CD4-positive, alpha-beta T cell treated with Interleukin-6 at 100 ng/mL for 8 hours (primary cell): ENCODE results near the gene PAFAH1B1.
A peak's percentile ranks its signal among the peaks of the same experiment; 100 is the strongest.

Experiments
- DNase-seq: peaks from one replicate; pipeline ENCODE4 v3.0.0-alpha.2; 2020; ENCODE audit warnings: mixed read lengths, low spot score

The PAFAH1B1 gene

DNA sequence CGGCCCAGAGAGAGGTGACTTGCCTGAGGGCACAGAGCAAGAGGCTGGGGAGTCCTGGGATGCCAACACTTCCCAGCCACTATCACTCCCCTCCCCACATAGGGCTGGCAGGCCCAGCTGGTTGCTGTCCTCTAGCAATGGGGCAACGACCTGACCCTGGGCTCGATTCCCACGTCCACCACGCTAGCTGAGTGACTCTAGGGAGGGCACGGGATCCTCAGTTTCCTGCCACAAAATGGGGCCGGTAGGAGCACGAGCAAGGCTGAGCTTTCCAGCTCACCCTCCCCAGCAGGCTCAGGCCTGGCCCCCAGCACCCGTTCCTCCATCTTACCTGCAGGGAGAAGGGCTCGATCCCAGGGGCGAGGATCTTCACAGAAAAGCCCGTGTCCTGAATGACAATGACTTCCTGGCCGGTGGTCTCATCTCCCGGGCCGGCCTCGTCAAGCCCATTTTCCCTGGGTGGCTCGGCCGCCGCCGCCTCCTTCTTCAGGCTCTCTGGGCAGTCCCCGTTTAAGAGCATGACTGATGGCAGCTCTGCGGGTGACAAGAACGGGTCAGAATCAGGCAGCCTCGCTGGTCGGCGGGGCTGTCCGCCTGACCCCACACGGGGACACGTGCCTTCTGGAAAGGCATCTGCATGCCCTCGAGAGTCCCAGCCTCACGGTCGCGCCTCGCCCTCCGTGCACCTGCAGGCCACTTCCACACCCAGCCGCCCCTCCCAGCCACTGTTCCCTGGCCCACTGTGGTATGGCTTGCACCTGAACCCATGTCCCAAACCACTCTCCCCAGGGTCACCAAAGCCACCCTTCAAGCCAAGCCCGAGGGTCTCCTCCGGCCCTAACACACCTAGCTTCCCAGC, 110.8 kb downstream of the PAFAH1B1 start:
- no peak for DNase-seq

DNA sequence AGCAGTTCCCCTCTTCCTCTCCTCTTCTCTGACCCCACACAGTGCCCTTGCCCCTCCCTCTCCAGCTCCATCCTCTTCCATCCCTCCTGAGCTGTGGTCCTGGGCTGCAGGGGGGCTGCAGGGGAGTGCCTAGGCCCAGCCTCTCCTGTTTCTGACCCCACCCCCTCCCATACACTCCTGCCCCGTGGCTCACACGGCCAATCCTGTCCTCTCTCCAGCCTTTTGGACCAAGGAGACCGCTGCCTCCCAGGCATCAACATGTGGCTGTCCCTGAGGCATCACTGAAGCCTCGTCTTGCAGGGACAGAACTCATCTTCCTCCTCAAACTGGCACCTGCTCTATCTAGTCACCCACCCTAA, 111.4 kb downstream of the PAFAH1B1 start:
- DNase-seq = no peak

DNA sequence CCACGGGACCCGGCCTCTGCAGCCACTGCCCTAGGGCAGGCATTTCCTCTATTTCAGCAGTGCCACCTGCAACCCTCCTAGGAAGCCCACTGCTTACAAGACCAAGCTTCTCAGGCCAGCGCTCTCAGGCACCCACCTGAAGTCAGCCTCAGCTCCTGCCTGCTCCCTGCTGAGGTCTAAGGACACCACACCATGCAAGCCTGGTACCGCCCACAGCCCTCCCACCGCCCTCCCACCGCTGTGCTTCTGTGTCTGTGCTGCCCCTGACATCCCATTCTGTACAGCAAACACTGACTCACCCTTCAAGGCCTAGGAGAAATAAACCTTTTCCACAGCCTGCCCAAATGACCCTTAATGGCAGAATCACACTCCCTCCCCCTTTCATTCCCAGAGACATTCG, 111.8 kb downstream of the PAFAH1B1 start:
- no peak for DNase-seq

DNA sequence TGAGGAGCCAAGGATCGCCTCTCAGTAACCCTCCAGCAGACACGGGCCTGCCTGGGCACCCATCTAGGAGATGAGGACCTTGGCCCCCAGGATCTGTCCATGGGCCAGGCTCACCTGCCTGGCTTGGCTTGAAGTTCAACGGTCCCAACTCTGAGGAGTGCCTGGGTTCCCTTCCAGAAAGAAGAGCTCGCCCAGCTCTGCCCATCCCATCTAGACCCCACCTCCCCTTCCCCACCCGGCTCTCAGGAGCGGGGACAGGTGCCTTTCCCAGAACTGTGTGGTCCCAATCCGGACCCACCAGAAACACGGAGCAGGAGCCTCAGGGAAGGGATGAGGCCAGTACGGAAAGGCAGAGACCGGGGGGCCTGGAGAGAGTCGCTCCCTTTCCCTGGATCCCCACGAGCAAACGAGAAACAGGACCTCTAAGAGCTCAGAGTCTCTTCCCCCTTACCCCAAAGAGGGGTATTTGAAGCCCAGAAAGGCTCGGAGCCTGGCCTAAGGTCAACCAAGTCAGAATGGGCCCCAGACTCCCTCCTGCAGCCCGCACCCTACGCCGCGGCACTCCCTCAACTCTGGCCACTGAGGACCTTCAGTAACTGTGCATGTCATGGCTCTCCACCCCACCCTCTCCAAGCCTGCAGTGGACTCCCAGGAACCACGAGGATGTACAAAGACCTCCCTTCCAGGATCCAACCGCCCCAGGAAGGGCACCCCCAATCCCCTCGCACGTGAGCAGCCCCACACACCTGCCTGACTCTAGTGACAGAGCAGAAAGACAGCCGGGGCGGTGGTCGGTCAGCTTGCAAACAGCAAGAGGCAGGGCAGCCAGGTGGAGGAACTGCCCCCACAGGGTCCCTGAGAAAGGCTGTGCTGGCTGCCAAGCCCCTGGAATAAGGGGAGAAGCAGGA, 112.7 kb downstream of the PAFAH1B1 start:
- DNase-seq = no peak

DNA sequence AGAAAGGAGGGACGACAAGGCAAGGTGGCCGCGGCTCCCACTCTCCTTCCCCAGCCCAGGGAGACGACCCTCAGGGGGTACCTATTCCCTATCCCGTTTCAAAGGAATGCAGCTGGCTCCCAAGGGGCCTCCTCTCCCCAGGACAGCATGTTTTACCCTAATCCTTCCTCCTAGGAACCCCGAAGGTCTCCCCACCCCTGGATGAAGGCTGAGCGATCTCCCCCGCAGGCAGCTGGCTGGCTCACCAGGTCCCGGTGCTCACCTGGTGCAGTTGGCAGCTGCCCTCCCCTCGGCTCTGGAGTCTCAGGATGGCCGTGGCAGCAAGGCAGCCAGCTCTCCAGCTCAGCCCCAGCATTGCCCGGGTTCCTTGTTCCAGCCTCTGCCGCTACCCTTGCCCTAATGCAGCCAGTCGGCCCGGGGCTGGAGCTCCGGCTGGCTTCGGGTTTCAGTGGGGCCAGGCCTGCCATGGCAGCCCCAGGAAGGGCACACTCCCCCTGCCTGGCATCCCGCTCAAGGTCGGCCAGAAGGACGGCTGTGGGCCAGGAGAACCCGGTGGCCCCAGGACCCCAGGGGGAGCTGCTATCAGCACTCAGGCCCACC, 113.6 kb downstream of the PAFAH1B1 start:
- DNase-seq = no peak

DNA sequence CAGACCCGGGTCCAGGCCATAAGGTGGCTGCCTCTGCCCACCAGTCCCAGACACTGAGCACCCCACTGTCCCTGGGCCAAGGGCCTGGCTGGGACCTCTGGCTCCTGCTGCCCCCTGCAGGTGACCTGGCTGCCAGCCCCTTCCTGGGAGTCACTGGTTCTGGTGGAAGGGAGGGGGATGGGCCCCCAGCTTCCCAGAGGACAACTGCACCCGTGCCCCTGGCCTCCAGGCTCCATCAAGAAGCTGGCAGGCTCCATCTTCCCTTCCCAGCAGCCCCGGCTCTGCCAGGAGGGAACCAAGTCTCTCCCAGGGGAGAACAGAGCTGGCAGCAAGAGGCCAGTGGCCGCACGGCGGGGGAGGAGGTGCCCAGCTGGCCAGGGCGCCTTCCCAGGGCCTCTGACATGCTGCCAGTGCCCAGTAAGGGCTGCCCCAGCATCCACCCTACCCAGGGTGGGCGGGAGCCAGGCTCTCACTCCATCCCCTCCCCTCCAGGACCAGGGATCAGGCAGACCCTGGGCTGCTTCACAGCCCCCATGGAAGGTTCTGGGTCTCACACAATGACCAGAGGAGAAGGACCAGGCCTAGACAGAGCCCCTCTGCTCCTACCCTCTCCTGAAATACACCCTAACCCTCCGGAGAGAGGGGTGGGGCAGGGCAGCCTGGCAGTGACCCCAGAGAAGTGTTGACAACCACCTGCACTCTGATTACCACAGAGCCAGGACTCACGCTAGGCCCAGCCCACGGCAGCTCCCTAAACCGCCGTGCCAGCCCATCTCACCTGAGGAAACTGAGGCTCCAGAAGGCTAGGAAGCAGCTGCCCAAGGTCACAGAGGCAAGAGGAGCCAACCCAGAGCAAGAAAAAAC, 114.5 kb downstream of the PAFAH1B1 start:
- DNase-seq = no peak

DNA sequence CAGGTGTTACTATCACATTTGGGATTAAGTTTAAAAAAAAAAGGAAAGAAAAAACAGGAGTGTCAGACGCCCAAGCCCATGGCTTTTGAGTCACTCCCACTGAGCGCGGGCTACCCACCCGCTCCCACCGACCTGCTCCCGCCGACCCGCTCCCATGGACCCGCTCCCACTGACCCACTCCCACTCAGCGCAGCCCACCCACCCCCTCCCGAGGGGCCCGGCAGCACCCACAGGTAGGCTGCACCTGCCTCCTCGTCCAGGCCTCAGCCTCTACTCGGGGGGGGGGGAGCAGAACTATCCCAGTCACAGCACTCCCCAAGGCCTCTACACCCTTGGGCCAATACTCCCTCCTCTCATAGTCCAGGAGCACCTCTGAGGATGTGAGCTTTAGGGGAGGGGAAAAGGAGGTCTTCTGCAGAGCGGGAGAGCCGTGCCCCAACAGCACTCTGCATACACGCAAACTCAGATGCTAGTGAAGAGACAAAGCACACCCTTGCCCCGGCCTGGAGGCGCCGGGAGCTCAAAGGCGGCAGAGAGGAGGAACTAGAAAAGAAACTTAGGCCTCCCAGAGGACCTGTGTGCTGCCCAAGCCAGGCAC, 115.2 kb downstream of the PAFAH1B1 start:
- no peak for DNase-seq

DNA sequence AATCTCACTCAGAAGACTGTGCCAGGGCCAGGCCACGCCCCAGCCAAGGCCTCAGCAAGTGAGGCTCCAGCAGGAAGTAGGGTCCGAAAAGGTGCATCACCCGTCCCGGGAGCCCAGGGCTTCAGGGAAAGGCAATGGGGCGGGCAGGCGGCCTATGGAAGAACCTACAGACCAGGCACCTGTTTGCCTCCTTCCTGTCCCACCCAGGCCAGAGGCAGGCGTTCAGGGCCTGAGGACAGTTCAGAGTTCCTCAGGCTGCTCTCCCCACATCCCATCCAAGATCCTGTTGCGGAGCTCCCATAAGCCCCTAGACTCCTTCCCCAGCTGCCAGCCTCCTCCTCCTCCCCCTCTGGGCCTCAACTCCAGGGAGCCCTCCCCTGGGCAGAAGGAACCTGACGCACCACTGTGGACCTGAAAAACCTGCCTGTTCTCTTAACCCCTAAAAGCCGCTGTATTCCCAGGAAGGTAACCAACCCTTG, 115.8 kb downstream of the PAFAH1B1 start:
- no peak for DNase-seq

DNA sequence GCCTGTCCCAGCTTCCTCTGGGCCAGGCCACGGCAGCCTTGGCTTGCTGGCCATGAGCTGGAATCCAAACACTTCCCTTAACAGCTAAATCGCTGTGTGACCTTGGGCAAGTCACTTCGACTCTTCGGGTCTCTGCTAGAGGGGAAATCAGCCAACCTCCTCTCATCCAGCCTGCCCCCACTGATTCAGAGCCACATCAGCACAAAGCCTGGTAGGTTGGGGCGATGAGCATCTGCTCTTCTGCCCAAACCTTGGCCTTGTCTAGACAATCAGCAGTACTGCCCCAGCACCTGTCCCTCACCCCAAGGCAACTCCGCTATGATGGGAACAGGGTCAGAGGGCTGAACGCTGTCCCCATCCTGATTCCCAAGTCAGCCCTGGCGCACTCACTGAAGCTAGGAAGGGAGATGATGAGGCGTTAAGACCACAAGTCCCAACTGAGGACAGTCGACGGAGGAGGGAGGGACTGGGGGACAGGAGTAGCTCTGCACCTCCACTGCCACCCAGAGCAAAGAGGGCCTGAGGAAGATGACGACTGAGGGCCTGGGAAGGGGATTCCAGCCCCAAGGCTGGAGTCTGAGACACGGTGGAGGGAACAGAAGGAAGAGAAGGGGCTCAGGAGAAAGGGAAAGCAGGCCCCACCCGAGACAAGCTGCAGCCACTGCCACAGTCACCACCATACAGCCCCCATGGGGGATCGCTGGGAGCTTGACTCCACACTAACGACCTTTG, 116.8 kb downstream of the PAFAH1B1 start:
- no peak for DNase-seq

DNA sequence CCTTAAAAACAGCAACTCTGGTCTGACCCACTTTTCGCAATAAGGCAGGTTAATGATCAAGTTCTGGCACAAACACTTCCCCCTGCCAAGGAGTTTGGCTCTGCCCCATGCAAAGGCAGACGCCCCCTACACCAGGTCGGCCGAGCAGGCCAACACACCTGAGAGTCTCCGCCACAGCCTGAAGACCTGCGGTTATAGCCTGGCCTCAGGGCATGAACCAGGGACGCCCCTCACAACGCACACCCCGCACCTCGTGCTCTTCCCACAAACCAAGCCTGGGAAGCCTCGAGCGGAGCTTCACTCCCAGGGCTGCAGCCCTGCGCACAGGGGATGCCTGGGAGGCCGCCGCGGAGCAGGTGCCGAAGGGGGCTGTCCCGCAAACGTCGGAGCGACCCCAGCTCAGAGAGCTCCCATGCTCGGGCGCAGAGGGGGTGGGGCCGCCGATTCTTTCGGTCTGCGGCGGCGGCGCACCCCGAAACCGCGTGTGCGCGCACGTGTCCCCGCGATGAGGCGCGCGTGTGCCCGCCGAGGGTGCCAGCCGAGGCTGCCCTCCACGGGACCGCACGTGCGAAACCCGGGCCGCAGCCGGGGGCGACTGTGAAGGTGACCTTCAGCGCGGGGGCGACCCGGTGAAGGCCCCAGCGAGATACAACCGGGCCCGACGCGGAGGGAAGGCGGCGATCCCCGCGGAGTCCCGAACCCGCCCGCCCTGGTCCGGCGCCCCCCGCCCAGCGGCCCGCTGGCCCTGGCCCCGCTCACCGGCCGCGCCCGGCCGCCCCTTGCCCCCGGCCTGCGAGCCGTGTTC, 117.6 kb downstream of the PAFAH1B1 start:
- DNase-seq = no peak

DNA sequence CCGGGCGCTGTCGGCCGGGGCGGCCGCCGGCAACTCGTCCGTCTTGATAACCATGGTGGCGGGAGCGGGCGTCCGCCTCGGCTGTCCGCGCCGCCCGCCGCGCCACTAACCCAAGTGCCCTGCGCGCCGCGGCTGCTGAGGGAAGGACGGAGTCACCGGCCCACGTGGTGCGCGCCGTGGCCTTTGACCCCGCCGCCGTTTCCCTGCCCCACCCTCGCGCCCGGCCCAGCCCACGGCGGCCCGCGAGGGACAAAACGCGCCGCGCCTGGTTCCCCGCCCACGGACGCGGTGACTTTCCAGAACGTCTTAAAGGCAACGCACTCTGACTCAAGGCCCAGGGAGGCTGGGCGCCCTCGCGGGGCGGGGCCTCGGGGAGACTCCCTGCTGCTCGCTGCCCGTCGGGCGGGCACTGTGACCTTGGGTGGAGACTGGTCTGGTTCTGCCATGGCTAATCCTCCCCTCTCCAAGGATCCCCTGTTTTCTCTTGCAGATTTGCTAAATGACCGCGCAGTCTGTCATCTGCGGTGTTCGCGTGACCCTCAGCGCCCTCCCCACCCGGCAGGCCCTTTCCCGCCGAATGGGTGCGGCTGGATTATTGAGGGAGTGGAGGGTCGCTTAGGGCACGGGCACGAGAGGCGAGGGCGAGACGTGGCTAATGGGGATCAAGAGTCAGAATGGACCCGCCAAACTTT, 118.3 kb downstream of the PAFAH1B1 start, which contains the start of gene CLUH:
Gene CLUH (minus strand): TSS at position 157 of the 692 bp plus-strand sequence. CDS start 103 bp downstream, at position 54.
- peak; percentile 95 for DNase-seq

DNA sequence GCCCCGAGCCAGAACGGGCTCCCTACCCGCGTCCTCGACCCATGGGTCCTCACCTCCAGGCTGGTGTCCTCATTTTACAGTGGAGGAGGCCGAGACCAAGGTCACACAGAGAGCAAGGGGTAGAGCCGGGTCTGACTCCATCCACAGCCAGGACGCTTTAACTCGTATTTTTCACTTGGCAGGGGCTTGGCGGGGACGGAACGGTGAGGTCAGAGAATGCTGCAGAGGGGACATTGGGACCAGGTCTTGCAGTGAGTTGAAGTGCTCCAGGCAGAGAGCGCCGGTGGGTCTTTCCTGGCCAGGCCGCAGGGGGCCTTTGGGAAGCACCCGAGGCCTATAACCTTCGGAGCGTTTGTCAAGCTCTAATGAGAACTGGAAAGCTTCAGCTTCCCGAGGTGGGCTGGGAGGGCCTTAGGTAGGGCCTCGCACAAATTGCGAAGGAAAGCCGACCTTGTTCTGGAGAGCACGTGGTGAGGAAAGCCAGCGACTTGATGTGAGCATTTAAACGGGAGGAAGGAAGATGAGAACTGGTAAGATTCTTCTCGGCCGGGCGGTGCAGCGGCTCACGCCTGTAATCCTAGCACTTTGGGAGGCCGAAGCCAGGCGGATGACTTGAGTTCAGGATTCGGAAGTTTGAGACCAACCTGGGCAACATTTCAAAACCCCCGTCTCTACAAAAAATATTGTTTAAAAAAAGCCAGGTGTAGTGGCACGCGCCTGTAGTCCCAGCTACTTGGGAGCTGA, 119.0 kb downstream of the PAFAH1B1 start:
- no peak for DNase-seq

DNA sequence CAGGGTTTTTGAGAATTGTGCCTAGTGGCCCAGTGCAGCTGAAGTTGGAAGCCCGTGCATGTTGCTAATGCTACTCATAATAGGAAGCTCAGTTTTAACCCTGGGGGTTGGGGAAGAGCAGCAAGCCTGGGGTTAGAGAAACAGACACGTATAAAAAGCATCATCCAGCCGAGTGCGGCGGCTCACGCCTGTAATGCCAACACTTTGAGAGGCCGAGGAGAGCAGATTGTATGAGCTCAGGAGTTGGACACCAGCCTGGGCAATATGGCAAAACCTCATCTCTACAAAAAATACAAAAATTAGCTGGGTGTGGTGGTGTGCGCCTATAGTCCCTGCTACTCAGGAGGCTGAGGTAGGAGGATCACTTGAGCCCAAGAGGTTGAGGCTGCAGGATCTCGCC, 120.4 kb downstream of the PAFAH1B1 start:
- no peak for DNase-seq

DNA sequence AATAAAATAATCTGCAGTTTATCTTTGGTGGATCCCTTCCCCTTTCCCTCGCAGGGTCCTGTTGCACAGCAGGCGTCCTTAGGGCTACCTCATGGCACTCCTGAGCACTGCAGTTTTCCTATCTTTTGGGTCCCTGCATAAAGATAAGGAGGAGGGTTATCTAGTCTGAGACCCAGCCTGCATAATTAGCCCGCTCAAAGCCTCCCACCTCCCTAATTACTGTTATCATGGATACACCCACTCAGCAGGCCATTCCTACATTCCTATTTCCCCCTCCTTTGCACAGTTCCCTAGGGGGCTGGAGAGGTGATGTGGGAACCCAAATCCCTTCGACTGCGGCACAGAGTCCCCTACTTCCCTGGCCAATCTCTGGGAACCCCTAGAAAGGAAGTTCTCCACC, 123.2 kb downstream of the PAFAH1B1 start:
- no peak for DNase-seq

DNA sequence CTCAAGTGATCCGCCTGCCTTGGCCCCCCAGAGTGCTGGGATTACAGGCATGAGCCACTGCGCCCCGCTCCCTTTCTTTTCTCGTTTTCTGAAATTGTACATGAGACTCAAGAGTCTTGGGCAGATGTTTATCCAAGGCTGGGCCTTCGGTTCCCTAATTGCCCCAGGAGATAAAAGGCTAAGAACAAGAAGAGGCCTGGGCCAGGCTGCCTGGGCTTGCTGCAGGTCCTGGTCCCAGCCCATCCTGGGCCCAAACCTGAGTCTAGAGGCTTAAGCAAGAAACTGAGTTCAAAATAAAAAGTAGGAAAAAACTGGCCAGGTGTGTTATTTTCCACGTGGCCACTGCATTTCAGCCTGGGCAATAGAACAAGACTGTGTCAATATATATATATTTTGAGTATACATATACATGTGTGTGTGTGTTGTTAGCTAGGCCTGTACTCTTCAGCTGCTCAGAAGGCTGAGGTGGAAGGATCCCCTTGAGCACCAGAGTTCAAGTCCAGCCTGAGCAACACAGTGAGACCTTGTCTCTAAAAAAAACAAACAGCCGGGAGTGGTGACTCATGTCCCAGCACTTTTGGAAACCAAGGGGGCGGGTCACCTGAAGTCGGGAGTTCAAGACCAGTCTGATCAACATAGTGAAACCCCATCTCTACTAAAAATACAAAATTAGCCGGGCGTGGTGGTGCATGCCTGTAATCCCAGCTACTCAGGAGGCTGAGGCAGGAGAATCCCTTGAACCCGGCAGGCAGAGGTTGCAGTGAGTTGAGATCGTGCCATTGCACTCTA, 124.9 kb downstream of the PAFAH1B1 start:
- no peak for DNase-seq

DNA sequence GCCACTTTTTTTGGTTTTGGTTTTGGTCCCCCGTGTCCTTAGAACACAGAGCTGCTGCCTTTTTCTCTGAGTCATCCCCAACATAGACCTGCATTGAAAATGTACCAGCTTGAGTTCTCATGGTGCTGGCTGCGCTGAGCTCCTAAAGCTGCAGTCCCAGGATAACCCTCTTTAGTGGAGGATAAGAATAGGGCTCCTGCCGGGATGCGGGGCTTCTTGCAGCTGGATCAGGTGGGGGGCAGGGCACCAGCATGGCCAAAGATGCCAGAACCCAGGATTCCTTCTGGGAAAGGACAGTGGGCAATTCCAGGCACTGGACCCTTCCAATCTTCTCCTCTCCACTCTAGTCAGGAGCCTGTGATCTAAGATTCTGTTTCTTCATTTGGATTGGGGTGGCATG, 126.4 kb downstream of the PAFAH1B1 start:
- no peak for DNase-seq

DNA sequence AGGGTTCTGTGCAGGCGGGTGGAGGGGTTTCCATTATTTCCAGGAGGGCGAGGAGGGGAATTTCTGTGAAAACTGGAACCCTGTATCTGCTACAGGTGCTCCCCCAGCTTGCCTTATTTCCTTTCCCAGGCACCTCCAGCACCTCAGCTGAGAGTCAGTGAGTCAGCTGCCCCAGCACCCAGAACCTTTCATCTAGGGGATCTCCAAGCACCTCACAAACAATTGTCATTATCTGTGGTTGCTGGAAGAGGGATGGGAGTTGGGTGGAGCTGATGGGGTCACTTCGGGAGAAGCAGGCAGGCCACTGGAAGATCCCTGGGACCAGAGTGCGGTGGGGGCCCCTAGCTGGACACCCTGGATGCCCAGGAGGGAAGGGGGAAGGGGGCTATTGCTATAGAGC, 128.1 kb downstream of the PAFAH1B1 start:
- no peak for DNase-seq
